ENCODE data around the gene ARID4B.

- TF ChIP-seq CTCF (optimal IDR thresholded peaks at IDR 0.05 in 1 of 3, IDR thresholded peaks at IDR 0.05 in 1 of 3, conservative IDR thresholded peaks at IDR 0.05 in 1 of 3; ENCODE audit: extremely low read depth in 1 of 3, insufficient read depth in 2 of 3, low read length in 3 of 3) = no peak
- no peak for TF ChIP-seq EZH2 (IDR thresholded peaks at IDR 0.05; ENCODE audit: low read length)
Observed at GRCh38 chr1:235128456-235129328, 199.3 kb downstream of the ARID4B start, which contains the start of gene TOMM20.

All from keratinocyte (primary cell).